K562 (cell line): ENCODE measurements around the gene SLC22A4. TPM values are rescaled to one million over a fixed set of nuclear protein-coding genes. Genes with fewer than 3 reads are reported as not detected.

Source experiments
- ATAC-seq: fragments of 200-7000 bp; cut with Tn5 transposase; 3 replicates; pipeline ENCODE4 v1.9.1; 2020; ENCODE audit warnings: moderate library complexity
- BruUV-seq: library from RNA; stranded (reverse); fragments of 400-500 nt; replicated peaks from 2 replicates; lab custom pipeline; 2021; lab: Mats Ljungman, UMichigan
- CTCF ChIA-PET: fragments of 300-600 bp; formaldehyde crosslinking; extraction: SDS; loops from one replicate; lab custom pipeline; 2021; ENCODE audit warnings: low intra/inter-chr PET ratio; lab: Yijun Ruan, JAX
- POLR2A ChIA-PET: fragments of 300-600, 350-650 bp; sonication (Branson Sonifier 250); formaldehyde crosslinking; extraction: SDS; loops from one replicate; lab custom pipeline; 2021; ENCODE audit warnings: antibody characterized with exemption, inconsistent platforms; lab: Yijun Ruan, JAX
- DNase-seq, 4 experiments: peaks; one replicate each; pipeline versions ENCODE4 v3.0.0 to v3.0.0-alpha.2; 2011 to 2018; ENCODE audit warnings: low spot score in 3 of 4, mixed read lengths in 3 of 4; ENCODE audit errors: extremely low read depth in 1 of 4
- FAIRE-seq: peaks from 2 replicates; lab custom pipeline; 2011; peaks lifted over from hg19 to GRCh38; lab: Jason Lieb, UNC
- H2AFZ ChIP-seq: 2 replicates; pipeline ENCODE4 v1.6.0; 2011; ENCODE audit warnings: low read depth, low read length, control low read depth, inconsistent platforms
- H3K27ac ChIP-seq: fragments of 200-600 bp; 3 replicates; pipeline ENCODE4 v1.8.0; 2011; ENCODE audit warnings: low read depth, mild to moderate bottlenecking, control low read depth, inconsistent platforms, low read length, moderate library complexity, mixed read lengths; ENCODE audit errors: extremely low read depth
- H3K27me3 ChIP-seq, 2 experiments: fragments of 300-600 bp in 1 of 2; 2 replicates in 1 of 2; 3 replicates in 1 of 2; pipeline versions ENCODE4 v1.6.0 to v1.8.0; 2011; ENCODE audit warnings: inconsistent platforms in 2 of 2, low read length in 2 of 2, mild to moderate bottlenecking in 1 of 2, mixed read lengths in 1 of 2, moderate library complexity in 1 of 2; ENCODE audit not compliant: control insufficient read depth in 2 of 2, insufficient read depth in 2 of 2
- H3K36me3 ChIP-seq: fragments of 300-600 bp; 3 replicates; pipeline ENCODE4 v1.8.0; 2011; ENCODE audit warnings: mild to moderate bottlenecking, low read length, inconsistent platforms; ENCODE audit not compliant: control insufficient read depth, insufficient read depth
- H3K4me1 ChIP-seq, 2 experiments: fragments of 200-600 bp in 1 of 2; replicated peaks in 1 of 2; 2 replicates in 1 of 2; 3 replicates in 1 of 2; pipeline versions ENCODE4 v1.5.1 to v1.8.0; 2011; ENCODE audit warnings: inconsistent platforms in 2 of 2, low read length in 2 of 2, mild to moderate bottlenecking in 1 of 2, mixed read lengths in 1 of 2, moderate library complexity in 1 of 2; ENCODE audit not compliant: control insufficient read depth in 2 of 2, insufficient read depth in 2 of 2
- H3K4me2 ChIP-seq: 2 replicates; pipeline ENCODE4 v1.6.1; 2011; ENCODE audit warnings: low read length, control low read depth, inconsistent platforms, mixed read lengths; ENCODE audit not compliant: insufficient read depth
- H3K4me3 ChIP-seq: fragments of 200-600 bp; sonication (generic), shearing (Covaris generic); 2 replicates; pipeline ENCODE4 v1.5.1; 2016; ENCODE audit warnings: control low read depth, inconsistent platforms
- H3K79me2 ChIP-seq: fragments of 200-600 bp; 3 replicates; pipeline ENCODE4 v1.8.0; 2011; ENCODE audit warnings: low read length, inconsistent platforms; ENCODE audit not compliant: control insufficient read depth, insufficient read depth
- H3K9ac ChIP-seq, 2 experiments: 2 replicates each; pipeline versions ENCODE4 v1.6.0 to v1.6.1; 2011; ENCODE audit warnings: low read depth in 2 of 2, low read length in 2 of 2, control low read depth in 1 of 2, inconsistent platforms in 1 of 2, mild to moderate bottlenecking in 1 of 2, mixed read lengths in 1 of 2; ENCODE audit not compliant: insufficient read depth in 1 of 2
- H3K9me1 ChIP-seq: one replicate; pipeline ENCODE4 v1.6.0; 2011; ENCODE audit warnings: inconsistent platforms, mild to moderate bottlenecking, low read length, moderate library complexity; ENCODE audit not compliant: control insufficient read depth, insufficient read depth
- H3K9me3 ChIP-seq: replicated peaks from 2 replicates; pipeline ENCODE4 v1.5.1; 2011; ENCODE audit warnings: low read depth, low read length, inconsistent platforms; ENCODE audit not compliant: control insufficient read depth, insufficient read depth
- H4K20me1 ChIP-seq: replicated peaks from 2 replicates; pipeline ENCODE4 v1.6.1; 2011; ENCODE audit warnings: low read length, inconsistent platforms, mixed read lengths; ENCODE audit not compliant: control insufficient read depth, insufficient read depth
- ARID2 ChIP-seq: fragments of 450-650 bp; IDR thresholded peaks from 2 replicates; pipeline ENCODE4 v1.6.1; 2017; ENCODE audit warnings: antibody characterized with exemption, mild to moderate bottlenecking
- CHCHD3 ChIP-seq: fragments of 250-450 bp; sonication (Bioruptor Pico); IDR thresholded peaks from 2 replicates; pipeline ENCODE4 v2.1.2; 2022; ENCODE audit warnings: mild to moderate bottlenecking
- FOXJ2 ChIP-seq: fragments of 200-800 bp; sonication (Bioruptor generic); IDR thresholded peaks from 2 replicates; pipeline ENCODE4 v1.6.1; 2016; ENCODE audit warnings: missing genetic modification characterization, missing compliant biosample characterization
- FOXP1 ChIP-seq: sonication (generic); formaldehyde crosslinking; IDR thresholded peaks from 2 replicates; pipeline ENCODE4 v1.8.0; 2022; ENCODE audit warnings: mild to moderate bottlenecking, missing genetic modification reagents
- KDM1A ChIP-seq, 2 experiments: fragments of 450-650 bp; IDR thresholded peaks; 2 replicates each; pipeline ENCODE4 v1.6.1; 2016; ENCODE audit warnings: mild to moderate bottlenecking in 2 of 2
- KLF10 ChIP-seq: fragments of 250-450 bp; sonication (Bioruptor Pico); IDR thresholded peaks from 2 replicates; pipeline ENCODE4 v1.6.1; 2021; ENCODE audit warnings: matching md5 sums
- NFATC3 ChIP-seq: fragments of 450-650 bp; IDR thresholded peaks from 2 replicates; pipeline ENCODE4 v1.6.1; 2017; ENCODE audit warnings: mild to moderate bottlenecking
- NONO ChIP-seq, 2 experiments: fragments of 200-400 bp in 1 of 2; fragments of 450-650 bp in 1 of 2; formaldehyde crosslinking in 1 of 2; IDR thresholded peaks; 2 replicates each; pipeline ENCODE4 v1.6.1; 2017; ENCODE audit warnings: low read depth in 2 of 2, mild to moderate bottlenecking in 2 of 2, moderate library complexity in 2 of 2, low read length in 1 of 2
- PTTG1 ChIP-seq: fragments of 450-650 bp; IDR thresholded peaks from 2 replicates; pipeline ENCODE4 v1.6.1; 2016; ENCODE audit warnings: low read depth, mild to moderate bottlenecking, missing genetic modification characterization, missing compliant biosample characterization
- RFX1 ChIP-seq: fragments of 450-650 bp; IDR thresholded peaks from 2 replicates; pipeline ENCODE4 v1.6.1; 2016; ENCODE audit warnings: mild to moderate bottlenecking, moderate library complexity
- SMAD1 ChIP-seq: fragments of 150-350 bp; IDR thresholded peaks from 2 replicates; pipeline ENCODE4 v1.6.1; 2014; ENCODE audit warnings: low read length, low read depth; ENCODE audit not compliant: partially characterized antibody
- SMARCC2 ChIP-seq: fragments of 450-650 bp; IDR thresholded peaks from 2 replicates; pipeline ENCODE4 v1.6.1; 2017; ENCODE audit warnings: antibody characterized with exemption, moderate library complexity, mild to moderate bottlenecking, low read depth
- SRSF9 ChIP-seq: fragments of 200-400 bp; formaldehyde crosslinking; IDR thresholded peaks from 2 replicates; pipeline ENCODE4 v1.6.1; 2017; ENCODE audit warnings: low read depth, low read length, borderline replicate concordance
- TGIF2 ChIP-seq: sonication (generic); formaldehyde crosslinking; IDR thresholded peaks from 2 replicates; pipeline ENCODE4 v1.8.1; 2022; ENCODE audit warnings: mild to moderate bottlenecking, missing genetic modification reagents, moderate library complexity
- XRCC4 ChIP-seq: IDR thresholded peaks from one replicate; pipeline ENCODE4 v1.6.1; 2011; ENCODE audit not compliant: insufficient read depth, insufficient read length; ENCODE audit errors: extremely low read depth
- ZFP36 ChIP-seq: fragments of 150-350 bp; IDR thresholded peaks from 2 replicates; pipeline ENCODE4 v1.6.1; 2018; ENCODE audit warnings: low read length, low read depth; ENCODE audit not compliant: partially characterized antibody
- ZNF436 ChIP-seq: fragments of 250-450, 450-650 bp; sonication (Bioruptor Pico); formaldehyde crosslinking; IDR thresholded peaks from 2 replicates; pipeline ENCODE4 v1.7.0; 2020; ENCODE audit warnings: mild to moderate bottlenecking
- WGBS: fragments of 100-300 bp; shearing (Covaris generic); methylation state at CpG from one replicate; pipeline ENCODE4 v1.1.6; 2016; ENCODE audit warnings: low coverage, mixed read lengths; ENCODE audit not compliant: insufficient coverage; ENCODE audit errors: missing lambda C conversion rate; 5-methylcytosine and 5-hydroxymethylcytosine counted together
- in situ Hi-C: fragments of 300-500 bp; cut with MboI; formaldehyde crosslinking; loops from 4 replicates; pipeline ENCODE4 v1.15.0; 2018; ENCODE audit warnings: inconsistent platforms, mixed read lengths
- intact Hi-C: fragments of 100-400 bp; cut with micrococcal nuclease; formaldehyde crosslinking; loops from 2 replicates; pipeline ENCODE4 v1.14.2; 2022
- polyA plus RNA-seq, 8 experiments: library from polyadenylated mRNA; depleted of rRNA in 4 of 8; stranded (reverse) in 5 of 8; unstranded in 3 of 8; fragments of >200 nt; fragmentation: Nextera tagmentation in 2 of 8; fragmentation: Illumina TruSeq in 1 of 8; extraction: Ambion mirVana in 2 of 8; extraction: Trizol in 1 of 8; gene quantifications; 2 replicates each; pipeline versions ENCODE4 v1.2.1 to v1.2.3, GENCODE V29; 2011 to 2014; ENCODE audit warnings: inconsistent platforms in 1 of 8, missing spikeins in 1 of 8
- total RNA-seq, 7 experiments: library from RNA; depleted of rRNA in 6 of 7; stranded (reverse); fragments of >200 nt in 6 of 7; fragmentation: Illumina TruSeq in 2 of 7; extraction: Trizol in 2 of 7; gene quantifications; 2 replicates each; pipeline versions ENCODE4 v1.2.1 to v1.2.3, GENCODE V29; 2011 to 2021; ENCODE audit warnings: low replicate concordance in 1 of 7
- TF ChIP-seq, protein P1 (sequence below): sonication (generic); formaldehyde crosslinking; IDR thresholded peaks from 2 replicates; pipeline ENCODE4 v1.8.1; 2023; ENCODE audit warnings: mild to moderate bottlenecking, missing genetic modification reagents, moderate library complexity
- TF ChIP-seq, protein P2 (sequence below): fragments of 450-650 bp; conservative IDR thresholded peaks from 2 replicates; pipeline ENCODE4 v1.6.1; 2016; ENCODE audit warnings: missing genetic modification characterization, low read depth, mild to moderate bottlenecking, missing compliant biosample characterization, moderate library complexity

Gene SLC22A4
- total and polyA plus RNA-seq, 9 of the 15 experiments (the other 6 are each of a cell fraction or from before 2014, with no cell fraction given) = 2.7 to 9.5 (median 6.2) TPM

DNA sequence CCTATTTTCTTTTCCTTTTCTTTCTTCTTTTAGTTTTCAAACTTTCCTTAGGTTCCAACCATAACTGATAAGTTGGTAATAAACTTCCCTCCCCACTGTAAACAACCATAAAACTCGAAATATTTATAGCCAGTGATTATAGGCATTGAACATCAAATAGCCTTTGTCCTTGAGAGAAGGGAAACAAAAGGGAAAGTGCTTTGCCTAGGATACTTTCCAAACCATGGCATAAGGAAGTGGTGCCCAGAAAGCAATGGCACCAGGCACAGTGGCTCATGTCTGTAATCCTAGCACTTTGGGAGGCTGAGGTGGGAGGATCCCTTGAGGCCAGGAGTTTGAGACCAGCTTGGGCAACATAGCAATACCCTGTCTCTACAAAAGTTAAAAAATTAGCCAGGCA lies 48.6 kb upstream of the SLC22A4 start:
- no peaks in the 10 kb centered on the region for H3K4me1 ChIP-seq

More for the DNA sequence above, 48.6 kb upstream of the SLC22A4 start:
- intact Hi-C loops (no loop called here), in situ Hi-C loops (no loop called here)
- POLR2A ChIA-PET = interaction anchor here (0.6 kb wide), 1 partner anchor 48 kb away, joined by 3 read pairs; no protein-coding TSS in a partner anchor
- H3K4me2 ChIP-seq = no peak overlapping the region
- H3K79me2 ChIP-seq = no peaks in the 10 kb centered on the region
- WGBS = 0% methylated on average over 1 of the region's 1 CpG
- H3K9ac ChIP-seq = no peak overlapping the region
- H2AFZ ChIP-seq = no peak overlapping the region
- H3K27ac ChIP-seq = no peak overlapping the region
- CTCF ChIA-PET = no interaction called here
- BruUV-seq = no TSS peak
- H3K4me3 ChIP-seq = no peak overlapping the region
- H3K27me3 ChIP-seq = no peaks in the 10 kb centered on the region
- no peak for DNase-seq
- no peaks in the 10 kb centered on the region for H4K20me1 ChIP-seq
- TF ChIP-seq ARID2 = no peak
- no peak for TF ChIP-seq KDM1A (IDR thresholded peaks at IDR 0.05)
- no peak for TF ChIP-seq NONO (IDR thresholded peaks at IDR 0.05; ENCODE audit: low read depth in 2 of 2, low read length in 1 of 2)
- no peak for TF ChIP-seq FOXP1 (CRISPR knock-in tag)
- TF ChIP-seq CHCHD3 = no peak
- no peak for TF ChIP-seq ZNF436 (CRISPR knock-in tag)
- TF ChIP-seq TGIF2 = no peak
- TF ChIP-seq XRCC4 = no peak
- no peak for TF ChIP-seq ZFP36
- TF ChIP-seq SMARCC2 = no peak
- TF ChIP-seq SMAD1 = no peak
- no peak for TF ChIP-seq RFX1
- TF ChIP-seq KLF10 (CRISPR knock-in tag) = no peak
- no peak for TF ChIP-seq SRSF9
- TF ChIP-seq, protein P1, sequence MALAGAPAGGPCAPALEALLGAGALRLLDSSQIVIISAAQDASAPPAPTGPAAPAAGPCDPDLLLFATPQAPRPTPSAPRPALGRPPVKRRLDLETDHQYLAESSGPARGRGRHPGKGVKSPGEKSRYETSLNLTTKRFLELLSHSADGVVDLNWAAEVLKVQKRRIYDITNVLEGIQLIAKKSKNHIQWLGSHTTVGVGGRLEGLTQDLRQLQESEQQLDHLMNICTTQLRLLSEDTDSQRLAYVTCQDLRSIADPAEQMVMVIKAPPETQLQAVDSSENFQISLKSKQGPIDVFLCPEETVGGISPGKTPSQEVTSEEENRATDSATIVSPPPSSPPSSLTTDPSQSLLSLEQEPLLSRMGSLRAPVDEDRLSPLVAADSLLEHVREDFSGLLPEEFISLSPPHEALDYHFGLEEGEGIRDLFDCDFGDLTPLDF (CRISPR knock-in tag) = no peak
- no peak for TF ChIP-seq PTTG1 (tag)
- TF ChIP-seq, protein P2, sequence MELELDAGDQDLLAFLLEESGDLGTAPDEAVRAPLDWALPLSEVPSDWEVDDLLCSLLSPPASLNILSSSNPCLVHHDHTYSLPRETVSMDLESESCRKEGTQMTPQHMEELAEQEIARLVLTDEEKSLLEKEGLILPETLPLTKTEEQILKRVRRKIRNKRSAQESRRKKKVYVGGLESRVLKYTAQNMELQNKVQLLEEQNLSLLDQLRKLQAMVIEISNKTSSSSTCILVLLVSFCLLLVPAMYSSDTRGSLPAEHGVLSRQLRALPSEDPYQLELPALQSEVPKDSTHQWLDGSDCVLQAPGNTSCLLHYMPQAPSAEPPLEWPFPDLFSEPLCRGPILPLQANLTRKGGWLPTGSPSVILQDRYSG (tag) = no peak
- no peak for TF ChIP-seq NFATC3
- no peak for TF ChIP-seq FOXJ2 (tag)
- H3K9me3 ChIP-seq = peaks cover 4% of the 10 kb centered on the region; the same call in 1 of the 2 replicates
- H3K36me3 ChIP-seq = no peaks in the 10 kb centered on the region
- ATAC-seq = no peak
- H3K9me1 ChIP-seq = no peaks in the 10 kb centered on the region
- no peak for FAIRE-seq
